Type B pancreatic cell (in vitro differentiated cells): ENCODE measurements around the gene ELOA. TPM values are rescaled to one million over a fixed set of nuclear protein-coding genes. Genes with fewer than 3 reads are reported as not detected.
"Not testable (repeated sequence)": the region's sequence is repeated elsewhere in the genome, so short reads cannot be mapped to it uniquely, and the experiment has no call there.

Experiments used
- DNase-seq: peaks from one replicate; pipeline ENCODE4 v3.0.0; 2021; ENCODE audit warnings: mixed read lengths; ENCODE audit not compliant: unreplicated experiment; ENCODE audit errors: extremely low spot score
- H3K27ac Mint-ChIP-seq: 2 replicates; pipeline ENCODE4 v1.8.0; 2021; ENCODE audit warnings: mild to moderate bottlenecking, mixed read lengths
- H3K27me3 Mint-ChIP-seq: 2 replicates; pipeline ENCODE4 v1.8.0; 2021; ENCODE audit warnings: mixed read lengths
- H3K36me3 Mint-ChIP-seq: 2 replicates; pipeline ENCODE4 v1.8.0; 2021; ENCODE audit warnings: mixed read lengths
- H3K4me1 Mint-ChIP-seq: one replicate; pipeline ENCODE4 v1.8.0; 2021; ENCODE audit warnings: mixed read lengths; ENCODE audit not compliant: unreplicated experiment
- H3K4me3 Mint-ChIP-seq: 2 replicates; pipeline ENCODE4 v1.8.0; 2021; ENCODE audit warnings: mild to moderate bottlenecking, mixed read lengths
- H3K9me3 Mint-ChIP-seq: 2 replicates; pipeline ENCODE4 v1.8.0; 2021; ENCODE audit warnings: mixed read lengths
- total RNA-seq: library from RNA; stranded (reverse); gene quantifications from 2 replicates; pipeline ENCODE4 v1.2.1, GENCODE V29; 2021; ENCODE audit warnings: low replicate concordance
- TF ChIP-seq, protein P1 (sequence below): fragments of 200-600 bp; sonication (generic); conservative IDR thresholded peaks from 2 replicates; pipeline ENCODE4 v1.5.0; 2021; ENCODE audit warnings: antibody characterized with exemption, mild to moderate bottlenecking

The ELOA gene
- total RNA-seq, 1 donor from 2014 or later: 44.3 TPM

DNA sequence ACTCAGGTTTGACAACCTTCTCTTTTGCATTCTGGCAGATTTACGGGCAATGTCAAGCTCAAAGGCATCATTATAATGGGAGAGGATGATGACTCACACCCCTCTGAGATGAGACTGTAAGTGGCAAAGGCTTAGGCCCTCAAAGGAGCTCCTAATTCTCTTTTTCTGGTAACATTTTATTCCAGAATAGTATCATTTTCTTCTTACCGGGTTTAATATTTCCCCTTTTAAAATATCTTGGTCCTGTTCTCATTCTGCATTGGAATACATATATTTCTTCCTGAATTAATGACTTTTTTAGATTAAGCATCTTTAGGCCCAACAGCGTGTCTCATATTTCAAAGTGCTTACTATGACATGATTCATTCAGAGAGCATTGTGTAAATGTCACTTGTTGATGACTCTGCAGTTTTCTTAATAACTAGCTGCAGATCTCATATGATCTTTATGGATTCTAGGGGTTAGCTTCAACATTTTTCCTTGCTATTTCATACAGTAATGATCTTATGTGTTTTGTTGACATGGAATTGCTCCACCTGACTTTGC is 36.6 kb downstream of the ELOA start:
- TF ChIP-seq, protein P1, sequence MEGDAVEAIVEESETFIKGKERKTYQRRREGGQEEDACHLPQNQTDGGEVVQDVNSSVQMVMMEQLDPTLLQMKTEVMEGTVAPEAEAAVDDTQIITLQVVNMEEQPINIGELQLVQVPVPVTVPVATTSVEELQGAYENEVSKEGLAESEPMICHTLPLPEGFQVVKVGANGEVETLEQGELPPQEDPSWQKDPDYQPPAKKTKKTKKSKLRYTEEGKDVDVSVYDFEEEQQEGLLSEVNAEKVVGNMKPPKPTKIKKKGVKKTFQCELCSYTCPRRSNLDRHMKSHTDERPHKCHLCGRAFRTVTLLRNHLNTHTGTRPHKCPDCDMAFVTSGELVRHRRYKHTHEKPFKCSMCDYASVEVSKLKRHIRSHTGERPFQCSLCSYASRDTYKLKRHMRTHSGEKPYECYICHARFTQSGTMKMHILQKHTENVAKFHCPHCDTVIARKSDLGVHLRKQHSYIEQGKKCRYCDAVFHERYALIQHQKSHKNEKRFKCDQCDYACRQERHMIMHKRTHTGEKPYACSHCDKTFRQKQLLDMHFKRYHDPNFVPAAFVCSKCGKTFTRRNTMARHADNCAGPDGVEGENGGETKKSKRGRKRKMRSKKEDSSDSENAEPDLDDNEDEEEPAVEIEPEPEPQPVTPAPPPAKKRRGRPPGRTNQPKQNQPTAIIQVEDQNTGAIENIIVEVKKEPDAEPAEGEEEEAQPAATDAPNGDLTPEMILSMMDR: no peak
- H3K4me1 Mint-ChIP-seq: peaks cover 20% of the 10 kb centered on the region
- peak overlapping the region; percentile 92 for H3K27ac Mint-ChIP-seq
- H3K9me3 Mint-ChIP-seq: no peaks in the 10 kb centered on the region
- DNase-seq: no peak
- no peaks in the 10 kb centered on the region for H3K27me3 Mint-ChIP-seq
- H3K4me3 Mint-ChIP-seq: peak overlapping the region; percentile 99
- peaks cover 14% of the 10 kb centered on the region for H3K36me3 Mint-ChIP-seq

DNA sequence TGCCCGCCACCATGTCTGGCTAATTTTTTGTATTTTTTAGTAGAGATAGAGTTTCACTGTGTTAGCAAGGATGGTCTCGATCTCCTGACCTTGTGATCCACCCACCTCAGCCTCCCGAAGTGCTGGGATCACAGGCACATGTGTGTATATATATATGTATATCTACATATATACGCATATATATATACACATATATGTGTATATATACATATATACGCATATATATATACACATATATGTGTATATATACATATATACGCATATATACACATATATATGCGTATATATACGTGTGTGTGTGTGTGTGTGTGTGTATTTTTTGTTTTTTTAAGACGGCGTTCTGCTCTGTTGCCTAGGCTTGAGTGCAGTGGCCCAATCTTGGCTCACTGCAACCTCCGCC is 39.9 kb downstream of the ELOA start:
- not testable (repeated sequence) for DNase-seq, H3K27ac Mint-ChIP-seq, H3K4me3 Mint-ChIP-seq, H3K9me3 Mint-ChIP-seq, H3K27me3 Mint-ChIP-seq
- H3K36me3 Mint-ChIP-seq: peaks cover 33% of the 10 kb centered on the region
- H3K4me1 Mint-ChIP-seq: peaks cover 14% of the 10 kb centered on the region

DNA sequence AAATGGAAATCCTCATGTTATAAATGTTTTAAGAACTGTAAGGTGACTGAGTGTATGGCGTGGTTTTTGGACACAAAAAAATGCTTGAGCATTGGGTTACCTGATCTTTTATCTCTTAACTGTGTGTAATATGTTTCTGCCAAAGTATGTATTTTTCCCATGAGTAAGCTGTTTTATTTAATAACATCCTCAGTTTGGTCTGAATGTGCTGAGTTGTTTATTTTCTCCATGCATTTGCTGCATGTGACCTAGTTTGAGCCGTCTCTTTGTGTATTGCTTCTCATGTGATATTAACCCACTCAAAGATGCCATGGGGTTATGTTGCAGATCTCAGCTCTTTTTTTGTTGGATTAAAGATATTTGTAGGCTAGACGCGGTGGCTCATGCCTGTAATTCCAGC is 41.6 kb downstream of the ELOA start:
- Mint-ChIP-seq H3K9me3 (no peaks in the 10 kb centered on the region), H3K4me1 (peaks cover 5% of the 10 kb centered on the region), H3K27ac (no peak overlapping the region), H3K27me3 (no peaks in the 10 kb centered on the region), H3K36me3 (peaks cover 33% of the 10 kb centered on the region), H3K4me3 (no peak overlapping the region)
- no peak for DNase-seq
- TF ChIP-seq, protein P1: no peak

DNA sequence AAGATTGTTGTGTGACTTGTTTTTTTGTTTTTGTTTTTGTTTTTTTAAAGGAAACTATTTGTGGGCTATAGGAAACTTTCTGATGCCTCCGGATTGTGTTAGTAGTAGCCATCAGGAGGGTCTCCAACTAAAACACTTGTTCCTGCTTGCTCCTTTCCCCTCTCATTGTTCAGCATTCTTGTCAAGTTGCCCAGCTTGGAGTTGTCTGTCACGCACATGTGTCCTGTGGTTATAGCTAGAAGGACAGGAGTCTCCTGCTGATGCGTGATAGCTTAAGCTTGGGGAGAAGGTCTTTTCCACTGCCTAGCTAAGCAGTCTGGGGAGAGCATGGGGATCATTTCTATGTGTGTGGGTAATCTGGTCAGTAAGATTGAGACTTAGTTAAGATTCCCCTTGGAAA is 44.4 kb downstream of the ELOA start:
- no peaks in the 10 kb centered on the region for H3K27me3 Mint-ChIP-seq
- H3K4me3 Mint-ChIP-seq: no peak overlapping the region
- peaks cover 24% of the 10 kb centered on the region for H3K36me3 Mint-ChIP-seq
- no peak for DNase-seq
- peaks cover 6% of the 10 kb centered on the region for H3K4me1 Mint-ChIP-seq
- TF ChIP-seq, protein P1: no peak
- H3K27ac Mint-ChIP-seq: no peak overlapping the region
- no peaks in the 10 kb centered on the region for H3K9me3 Mint-ChIP-seq

DNA sequence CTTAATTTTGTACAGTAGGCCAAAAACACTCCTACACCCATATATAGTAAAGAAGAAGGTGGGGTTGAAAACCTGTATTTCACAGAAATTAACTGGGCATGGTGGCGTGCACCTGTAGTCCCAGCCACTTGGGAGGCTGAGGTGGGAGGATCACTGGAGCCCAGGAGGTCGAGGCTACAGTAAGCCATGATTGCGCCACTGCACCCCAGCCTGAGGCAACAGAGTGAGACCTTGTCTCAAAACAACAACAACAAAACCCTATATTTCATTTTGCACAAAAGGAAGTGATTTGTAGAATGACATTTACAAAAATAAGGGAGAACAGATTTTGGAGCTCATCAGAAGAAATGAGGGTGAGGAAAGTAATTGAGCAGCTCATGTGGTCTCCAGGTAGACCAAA is 45.4 kb downstream of the ELOA start:
- no peak overlapping the region for H3K27ac Mint-ChIP-seq

DNA sequence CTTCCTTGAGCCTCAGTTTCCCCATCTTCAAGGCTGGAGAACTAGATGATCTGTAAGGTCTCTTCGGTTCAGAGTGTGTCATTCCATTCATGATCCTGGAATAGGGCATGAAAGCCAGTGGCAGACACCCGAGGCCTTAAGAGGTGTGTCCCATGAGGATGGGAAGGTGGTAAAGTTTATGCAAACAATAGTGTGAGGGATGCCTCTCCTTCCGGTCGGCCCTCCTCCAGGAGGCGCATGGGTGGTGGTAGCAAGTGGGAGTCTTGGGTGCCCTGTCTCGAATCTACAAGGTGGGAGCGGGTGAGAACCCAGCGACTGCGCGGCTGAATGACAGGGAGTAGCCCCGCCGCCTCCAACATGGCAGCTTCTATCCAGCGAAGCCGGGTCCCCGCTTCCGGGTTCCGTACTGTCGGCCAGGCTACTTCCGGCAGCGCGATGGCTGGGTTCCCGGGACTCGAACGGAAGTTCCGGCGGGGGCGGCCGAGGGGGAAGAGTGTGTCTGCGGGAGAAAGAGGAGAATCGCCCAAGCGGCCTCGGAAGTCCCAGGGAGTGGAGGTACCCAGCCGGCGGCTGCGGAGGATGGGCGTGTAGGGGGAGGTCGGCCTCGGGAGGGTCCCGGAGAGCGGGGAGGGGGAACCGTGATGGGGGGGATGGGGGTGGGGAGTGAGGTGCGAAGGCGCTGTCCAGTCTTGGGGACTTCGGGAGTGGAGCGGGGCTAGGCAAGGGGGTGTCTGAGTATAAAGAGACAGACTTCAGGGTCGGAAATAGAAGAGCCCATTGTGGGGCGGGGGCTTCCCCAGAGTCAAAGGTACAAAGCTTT is 47.6 kb downstream of the ELOA start, which contains the start of gene LYPLA2:
LYPLA2 (plus strand) TSS at position 450 of the 820 bp plus-strand sequence. CDS start 1,538 bp downstream, outside the sequence.
- TF ChIP-seq, protein P1: no peak
- Mint-ChIP-seq H3K36me3 (peaks cover 16% of the 10 kb centered on the region), H3K9me3 (no peaks in the 10 kb centered on the region), H3K4me1 (peaks cover 6% of the 10 kb centered on the region), H3K27ac (peak within 1 kb of the TSS; percentile 94), H3K27me3 (no peaks in the 10 kb centered on the region), H3K4me3 (peak within 1 kb of the TSS; percentile 99)
- DNase-seq: peak; percentile 93

More for the DNA sequence above, 45.4 kb downstream of the ELOA start:
- Mint-ChIP-seq H3K9me3 (no peaks in the 10 kb centered on the region), H3K27me3 (no peaks in the 10 kb centered on the region), H3K36me3 (peaks cover 24% of the 10 kb centered on the region), H3K4me3 (peak overlapping the region; percentile 35), H3K4me1 (peaks cover 6% of the 10 kb centered on the region)
- TF ChIP-seq, protein P1: no peak
- no peak for DNase-seq
